SU-DHL-6 (cell line): Measurements from ENCODE around the gene RAP2B.

Source experiments
- H2AFZ ChIP-seq: fragments of 200-600 bp; sonication (generic); 2 replicates; pipeline ENCODE4 v1.6.1; 2014; ENCODE audit warnings: low read depth, mild to moderate bottlenecking, moderate library complexity, mixed read lengths, antibody characterized with exemption, low read length; ENCODE audit not compliant: severe bottlenecking
- H3F3A ChIP-seq: fragments of 200-600 bp; shearing (Covaris generic); 2 replicates; pipeline ENCODE4 v1.6.0; 2016; ENCODE audit warnings: antibody characterized with exemption, mild to moderate bottlenecking; ENCODE audit not compliant: insufficient read depth
- H3K27ac ChIP-seq: fragments of 200-600 bp; sonication (generic); 2 replicates; pipeline ENCODE4 v1.5.1; 2016; ENCODE audit warnings: low read depth, mild to moderate bottlenecking, low read length, moderate library complexity, mixed read lengths
- H3K27me3 ChIP-seq: fragments of 200-600 bp; sonication (generic), shearing (Covaris generic); 2 replicates; pipeline ENCODE4 v1.6.0; 2014; ENCODE audit warnings: mild to moderate bottlenecking, low read length
- H3K36me3 ChIP-seq: fragments of 200-600 bp; sonication (generic); 2 replicates; pipeline ENCODE4 v1.6.1; 2014; ENCODE audit warnings: mild to moderate bottlenecking, low read length, mixed read lengths
- H3K4me2 ChIP-seq: fragments of 300-600, 200-600 bp; shearing (Covaris generic), sonication (generic); 2 replicates; pipeline ENCODE4 v1.6.0; 2014; ENCODE audit warnings: low read length, low read depth, mild to moderate bottlenecking; ENCODE audit not compliant: poor library complexity, severe bottlenecking
- H3K4me3 ChIP-seq: fragments of 200-600 bp; sonication (generic); 2 replicates; pipeline ENCODE4 v1.5.1; 2014; ENCODE audit warnings: antibody characterized with exemption, low read length, mild to moderate bottlenecking, mixed read lengths; ENCODE audit not compliant: insufficient read depth, poor library complexity, severe bottlenecking
- H3K79me2 ChIP-seq: fragments of 200-600 bp; sonication (generic); 2 replicates; pipeline ENCODE4 v1.6.1; 2014; ENCODE audit warnings: mild to moderate bottlenecking, low read length, moderate library complexity; ENCODE audit not compliant: insufficient read depth
- H3K9ac ChIP-seq: fragments of 200-600 bp; sonication (generic); 2 replicates; pipeline ENCODE4 v1.7.0; 2014; ENCODE audit warnings: mild to moderate bottlenecking, low read length
- H3K9me2 ChIP-seq: fragments of 200-600 bp; sonication (generic); replicated peaks from 2 replicates; pipeline ENCODE4 v1.6.1; 2014; ENCODE audit warnings: low read length; ENCODE audit not compliant: insufficient read depth
- H3K9me3 ChIP-seq: fragments of 200-600 bp; sonication (generic); 2 replicates; pipeline ENCODE4 v1.6.1; 2014; ENCODE audit warnings: low read length, mixed read lengths; ENCODE audit not compliant: insufficient read depth
- H4K20me1 ChIP-seq: fragments of 200-600 bp; sonication (generic); 2 replicates; pipeline ENCODE4 v1.6.1; 2014; ENCODE audit warnings: low read depth, mild to moderate bottlenecking, antibody characterized with exemption, low read length, moderate library complexity, mixed read lengths
- CTCF ChIP-seq: fragments of 200-600 bp; sonication (generic); IDR thresholded peaks from one replicate; pipeline ENCODE4 v1.5.1; 2017; ENCODE audit warnings: antibody characterized with exemption, mild to moderate bottlenecking, low read length, moderate library complexity; ENCODE audit not compliant: insufficient read depth, poor library complexity, severe bottlenecking
- EZH2phosphoT487 ChIP-seq: fragments of 200-600 bp; sonication (generic), shearing (Covaris generic); conservative IDR thresholded peaks from 2 replicates; pipeline ENCODE4 v1.6.1; 2018; ENCODE audit warnings: mild to moderate bottlenecking, antibody characterized with exemption, low read length, moderate library complexity, mixed read lengths

The RAP2B gene

GRCh38 chr3:153142961-153143360 is 19.1 kb upstream of the RAP2B start:
- no peaks in the 10 kb centered on the region for H3K36me3 ChIP-seq
- H3K9me2 ChIP-seq = no peaks in the 10 kb centered on the region
- H3K4me3 ChIP-seq = no peak overlapping the region
- H3K27me3 ChIP-seq = no peaks in the 10 kb centered on the region
- no peak overlapping the region for H2AFZ ChIP-seq
- H3F3A ChIP-seq = no peaks in the 10 kb centered on the region
- H3K9me3 ChIP-seq = no peaks in the 10 kb centered on the region
- H3K4me2 ChIP-seq = no peak overlapping the region
- H3K9ac ChIP-seq = no peak overlapping the region
- no peaks in the 10 kb centered on the region for H4K20me1 ChIP-seq
- no peaks in the 10 kb centered on the region for H3K79me2 ChIP-seq
- TF ChIP-seq EZH2phosphoT487 (no peak), CTCF (no peak)
- no peak overlapping the region for H3K27ac ChIP-seq

GRCh38 chr3:153144071-153144470 is 18.0 kb upstream of the RAP2B start:
- Histone ChIP-seq H3F3A (no peaks in the 10 kb centered on the region), H3K9me3 (no peaks in the 10 kb centered on the region), H3K9ac (no peak overlapping the region), H2AFZ (no peak overlapping the region), H3K4me2 (no peak overlapping the region), H3K9me2 (no peaks in the 10 kb centered on the region), H3K36me3 (no peaks in the 10 kb centered on the region), H3K4me3 (no peak overlapping the region), H3K79me2 (no peaks in the 10 kb centered on the region), H4K20me1 (no peaks in the 10 kb centered on the region), H3K27ac (no peak overlapping the region), H3K27me3 (no peaks in the 10 kb centered on the region)
- TF ChIP-seq CTCF (no peak), EZH2phosphoT487 (no peak)

GRCh38 chr3:153144779-153145178 is 17.2 kb upstream of the RAP2B start:
- Histone ChIP-seq H3K4me3 (no peak overlapping the region), H2AFZ (no peak overlapping the region), H4K20me1 (no peaks in the 10 kb centered on the region), H3K36me3 (no peaks in the 10 kb centered on the region), H3K27ac (no peak overlapping the region), H3K9ac (no peak overlapping the region), H3K4me2 (no peak overlapping the region), H3F3A (no peaks in the 10 kb centered on the region), H3K27me3 (no peaks in the 10 kb centered on the region), H3K9me2 (no peaks in the 10 kb centered on the region), H3K9me3 (no peaks in the 10 kb centered on the region), H3K79me2 (no peaks in the 10 kb centered on the region)
- TF ChIP-seq EZH2phosphoT487 = no peak
- no peak for TF ChIP-seq CTCF
